Liver (tissue), 9 donors: ENCODE measurements around the gene PPFIBP2. TPM values are rescaled to one million over a fixed set of nuclear protein-coding genes. Genes with fewer than 3 reads are reported as not detected.

Experiments
- DNase-seq: peaks from one replicate; pipeline ENCODE4 v3.0.0-alpha.2; 2017; ENCODE audit warnings: low spot score
- H3K27ac ChIP-seq, 2 donors: one replicate each; pipeline ENCODE4 v1.7.0; 2013; ENCODE audit warnings: inconsistent platforms in 2 of 2, low read length in 2 of 2, control low read depth in 1 of 2, low read depth in 1 of 2, mild to moderate bottlenecking in 1 of 2
- H3K27me3 ChIP-seq, 4 donors: one replicate each; pipeline versions ENCODE4 v1.6.1 to v1.7.0; 2013; ENCODE audit warnings: low read length in 3 of 4, inconsistent platforms in 1 of 4, mild to moderate bottlenecking in 1 of 4, moderate library complexity in 1 of 4; ENCODE audit not compliant: control insufficient read depth in 4 of 4, insufficient read depth in 4 of 4
- H3K36me3 ChIP-seq, 4 donors: one replicate each; pipeline versions ENCODE4 v1.6.1 to v1.7.0; 2013; ENCODE audit warnings: low read length in 3 of 4, mild to moderate bottlenecking in 3 of 4, low read depth in 1 of 4, moderate library complexity in 1 of 4; ENCODE audit not compliant: control insufficient read depth in 4 of 4, insufficient read depth in 3 of 4
- H3K4me1 ChIP-seq, 4 donors: one replicate each; pipeline versions ENCODE4 v1.6.1 to v1.7.0; 2013; ENCODE audit warnings: low read length in 3 of 4, mild to moderate bottlenecking in 3 of 4, moderate library complexity in 1 of 4; ENCODE audit not compliant: control insufficient read depth in 4 of 4, insufficient read depth in 4 of 4
- H3K4me3 ChIP-seq, 3 donors: one replicate each; pipeline versions ENCODE4 v1.6.1 to v1.7.0; 2013; ENCODE audit warnings: low read length in 3 of 3, control low read depth in 1 of 3, low read depth in 1 of 3, mild to moderate bottlenecking in 1 of 3
- H3K9ac ChIP-seq, 2 donors: one replicate each; pipeline ENCODE4 v1.7.0; 2013; ENCODE audit warnings: low read length in 2 of 2, mild to moderate bottlenecking in 2 of 2, moderate library complexity in 2 of 2, control low read depth in 1 of 2, low read depth in 1 of 2
- H3K9me3 ChIP-seq, 4 donors: one replicate each; pipeline versions ENCODE4 v1.6.1 to v1.7.0; 2013; ENCODE audit warnings: low read length in 3 of 4; ENCODE audit not compliant: control insufficient read depth in 4 of 4
- EGR1 ChIP-seq, 2 donors: IDR thresholded peaks; 2 replicates each; pipeline ENCODE4 v1.6.1; 2016 to 2018; ENCODE audit warnings: antibody characterized with exemption in 2 of 2, low read depth in 2 of 2
- FOXA1 ChIP-seq: IDR thresholded peaks from 2 replicates; pipeline ENCODE4 v1.6.1; 2016; ENCODE audit warnings: antibody characterized with exemption
- FOXA2 ChIP-seq: IDR thresholded peaks from 2 replicates; pipeline ENCODE4 v1.6.1; 2016; ENCODE audit warnings: antibody characterized with exemption
- GABPA ChIP-seq, 2 donors: IDR thresholded peaks in 1 of 2; conservative IDR thresholded peaks in 1 of 2; 2 replicates each; pipeline ENCODE4 v1.6.1; 2016; ENCODE audit warnings: antibody characterized with exemption in 2 of 2, mild to moderate bottlenecking in 1 of 2, moderate library complexity in 1 of 2
- HNF4A ChIP-seq, 2 donors: conservative IDR thresholded peaks; 2 replicates each; pipeline ENCODE4 v1.6.1; 2016; ENCODE audit warnings: antibody characterized with exemption in 2 of 2, mild to moderate bottlenecking in 2 of 2
- HNF4G ChIP-seq: IDR thresholded peaks from 2 replicates; pipeline ENCODE4 v1.6.1; 2016; ENCODE audit warnings: antibody characterized with exemption
- JUND ChIP-seq, 2 donors: IDR thresholded peaks; 2 replicates each; pipeline ENCODE4 v1.6.1; 2016; ENCODE audit warnings: antibody characterized with exemption in 2 of 2
- MAX ChIP-seq: IDR thresholded peaks from 2 replicates; pipeline ENCODE4 v1.6.1; 2016; ENCODE audit warnings: antibody characterized with exemption
- NR2F2 ChIP-seq: IDR thresholded peaks from 2 replicates; pipeline ENCODE4 v1.6.1; 2016; ENCODE audit warnings: antibody characterized with exemption
- RAD21 ChIP-seq, 2 donors: IDR thresholded peaks; 2 replicates each; pipeline ENCODE4 v1.6.1; 2016; ENCODE audit warnings: antibody characterized with exemption in 2 of 2, mild to moderate bottlenecking in 2 of 2
- REST ChIP-seq: IDR thresholded peaks from 2 replicates; pipeline ENCODE4 v1.6.1; 2016; ENCODE audit warnings: antibody characterized with exemption, mild to moderate bottlenecking
- SP1 ChIP-seq: IDR thresholded peaks from 2 replicates; pipeline ENCODE4 v1.6.1; 2018; ENCODE audit warnings: antibody characterized with exemption, mild to moderate bottlenecking
- TAF1 ChIP-seq: conservative IDR thresholded peaks from 2 replicates; pipeline ENCODE4 v1.6.1; 2016; ENCODE audit warnings: antibody characterized with exemption, mild to moderate bottlenecking
- YY1 ChIP-seq: IDR thresholded peaks from 2 replicates; pipeline ENCODE4 v1.6.1; 2016; ENCODE audit warnings: antibody characterized with exemption, mild to moderate bottlenecking
- WGBS: extraction: QIAGEN DNeasy Blood & Tissue Kit; methylation state at CpG from one replicate; pipeline ENCODE4 v1.1.7; 2013; 5-methylcytosine and 5-hydroxymethylcytosine counted together
- polyA plus RNA-seq, 2 donors: library from polyadenylated mRNA; stranded (reverse) in 1 of 2; unstranded in 1 of 2; fragments of 200-250 nt in 1 of 2; fragments of >200 nt in 1 of 2; fragmentation: Nextera tagmentation in 1 of 2; extraction: Ambion mirVana in 1 of 2; gene quantifications; one replicate each; pipeline versions ENCODE4 v1.2.1 to v1.2.3, GENCODE V29; 2013 to 2015
- total RNA-seq, 2 donors: library from RNA; depleted of rRNA; stranded (reverse); fragments of >200 nt; gene quantifications; one replicate each; pipeline ENCODE4 v1.2.3, GENCODE V29; 2014
- TF ChIP-seq, protein P1 (sequence below): fragments of 150-350 bp; IDR thresholded peaks from 2 replicates; pipeline ENCODE4 v1.5.1; 2017; ENCODE audit warnings: improper control_type of control experiment, low read depth, low read length; ENCODE audit not compliant: missing input control
- TF ChIP-seq, protein P2 (sequence below): IDR thresholded peaks from 2 replicates; pipeline ENCODE4 v1.6.1; 2016; ENCODE audit warnings: antibody characterized with exemption
- donor health status: healthy.
- donor health status: healthy.
- donor health status: healthy.
- donor health status: healthy.
- donor health status: healthy.

PPFIBP2 gene
- total and polyA plus RNA-seq, 4 donors: 19.6 to 80.0 (median 23.2) TPM

DNA sequence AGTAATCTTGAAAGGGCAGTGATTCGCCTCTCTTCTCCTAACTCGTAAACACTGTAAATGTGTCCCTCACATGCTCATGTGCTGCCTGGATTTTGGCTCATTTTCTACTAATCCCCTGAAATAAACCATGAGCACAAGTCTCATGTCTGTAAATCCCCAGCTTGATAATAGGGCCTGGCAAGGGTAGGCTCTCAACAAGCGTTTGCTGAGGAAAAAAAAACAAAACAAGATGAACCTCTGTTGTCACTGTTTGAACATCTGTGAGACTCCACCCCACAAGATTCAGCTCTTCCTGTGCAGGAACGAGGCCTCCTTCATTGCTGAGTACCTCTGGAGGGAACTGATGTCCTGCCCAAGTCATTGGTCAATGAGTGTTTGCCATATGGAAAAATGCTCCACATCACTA lies 164.0 kb downstream of the PPFIBP2 start (continued):
- no peak for TF ChIP-seq REST
- TF ChIP-seq HNF4G: no peak

GRCh38 chr11:7683571-7683970 lies 169.8 kb downstream of the PPFIBP2 start:
- H3K36me3 ChIP-seq: no peaks in the 10 kb centered on the region
- H3K4me3 ChIP-seq: no peak overlapping the region
- no peak for DNase-seq
- no peak overlapping the region for H3K27ac ChIP-seq
- no peak for TF ChIP-seq SP1
- no peak for TF ChIP-seq EGR1 (IDR thresholded peaks at IDR 0.05; ENCODE audit: low read depth in 2 of 2)
- no peak for TF ChIP-seq REST
- no peak for TF ChIP-seq MAX
- TF ChIP-seq YY1: no peak
- TF ChIP-seq RAD21 (IDR thresholded peaks at IDR 0.05): no peak
- TF ChIP-seq FOXA1: no peak
- no peak for TF ChIP-seq HNF4A (conservative IDR thresholded peaks at IDR 0.05)
- no peak for TF ChIP-seq GABPA (IDR thresholded peaks at IDR 0.05 in 1 of 2, conservative IDR thresholded peaks at IDR 0.05 in 1 of 2)
- no peak for TF ChIP-seq JUND (IDR thresholded peaks at IDR 0.05)
- TF ChIP-seq, protein P1, sequence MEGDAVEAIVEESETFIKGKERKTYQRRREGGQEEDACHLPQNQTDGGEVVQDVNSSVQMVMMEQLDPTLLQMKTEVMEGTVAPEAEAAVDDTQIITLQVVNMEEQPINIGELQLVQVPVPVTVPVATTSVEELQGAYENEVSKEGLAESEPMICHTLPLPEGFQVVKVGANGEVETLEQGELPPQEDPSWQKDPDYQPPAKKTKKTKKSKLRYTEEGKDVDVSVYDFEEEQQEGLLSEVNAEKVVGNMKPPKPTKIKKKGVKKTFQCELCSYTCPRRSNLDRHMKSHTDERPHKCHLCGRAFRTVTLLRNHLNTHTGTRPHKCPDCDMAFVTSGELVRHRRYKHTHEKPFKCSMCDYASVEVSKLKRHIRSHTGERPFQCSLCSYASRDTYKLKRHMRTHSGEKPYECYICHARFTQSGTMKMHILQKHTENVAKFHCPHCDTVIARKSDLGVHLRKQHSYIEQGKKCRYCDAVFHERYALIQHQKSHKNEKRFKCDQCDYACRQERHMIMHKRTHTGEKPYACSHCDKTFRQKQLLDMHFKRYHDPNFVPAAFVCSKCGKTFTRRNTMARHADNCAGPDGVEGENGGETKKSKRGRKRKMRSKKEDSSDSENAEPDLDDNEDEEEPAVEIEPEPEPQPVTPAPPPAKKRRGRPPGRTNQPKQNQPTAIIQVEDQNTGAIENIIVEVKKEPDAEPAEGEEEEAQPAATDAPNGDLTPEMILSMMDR: no peak
- TF ChIP-seq FOXA2: no peak
- TF ChIP-seq HNF4G: no peak
- TF ChIP-seq, protein P2, sequence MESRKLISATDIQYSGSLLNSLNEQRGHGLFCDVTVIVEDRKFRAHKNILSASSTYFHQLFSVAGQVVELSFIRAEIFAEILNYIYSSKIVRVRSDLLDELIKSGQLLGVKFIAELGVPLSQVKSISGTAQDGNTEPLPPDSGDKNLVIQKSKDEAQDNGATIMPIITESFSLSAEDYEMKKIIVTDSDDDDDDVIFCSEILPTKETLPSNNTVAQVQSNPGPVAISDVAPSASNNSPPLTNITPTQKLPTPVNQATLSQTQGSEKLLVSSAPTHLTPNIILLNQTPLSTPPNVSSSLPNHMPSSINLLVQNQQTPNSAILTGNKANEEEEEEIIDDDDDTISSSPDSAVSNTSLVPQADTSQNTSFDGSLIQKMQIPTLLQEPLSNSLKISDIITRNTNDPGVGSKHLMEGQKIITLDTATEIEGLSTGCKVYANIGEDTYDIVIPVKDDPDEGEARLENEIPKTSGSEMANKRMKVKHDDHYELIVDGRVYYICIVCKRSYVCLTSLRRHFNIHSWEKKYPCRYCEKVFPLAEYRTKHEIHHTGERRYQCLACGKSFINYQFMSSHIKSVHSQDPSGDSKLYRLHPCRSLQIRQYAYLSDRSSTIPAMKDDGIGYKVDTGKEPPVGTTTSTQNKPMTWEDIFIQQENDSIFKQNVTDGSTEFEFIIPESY: no peak
- TF ChIP-seq NR2F2: no peak
- TF ChIP-seq TAF1: no peak
- H3K9ac ChIP-seq: no peak overlapping the region
- no peaks in the 10 kb centered on the region for H3K9me3 ChIP-seq
- WGBS: 91% methylated on average over 2 of the region's 2 CpGs
- H3K4me1 ChIP-seq: no peaks in the 10 kb centered on the region
- no peaks in the 10 kb centered on the region for H3K27me3 ChIP-seq
